Activated CD4-positive, alpha-beta T cell treated with anti-CD3 and anti-CD28 coated beads, Interleukin-2, amount 10 ng/mL, durations not matched to agents 7 days and 5 days (primary cell): ENCODE measurements around the gene NR3C2. TPM values are rescaled to one million over a fixed set of nuclear protein-coding genes. Genes with fewer than 3 reads are reported as not detected.
"Not testable (repeated sequence)": the region's sequence is repeated elsewhere in the genome, so short reads cannot be mapped to it uniquely, and the experiment has no call there.

Experiments used
- CTCF ChIA-PET: fragments of 350-600 bp; sonication (Branson Sonifier 250); formaldehyde crosslinking; loops from one replicate; lab custom pipeline; 2021; ENCODE audit warnings: antibody characterized with exemption; lab: Charles Lee
- POLR2A ChIA-PET: fragments of 350-600 bp; sonication (Branson Sonifier 250); formaldehyde crosslinking; loops from one replicate; lab custom pipeline; 2021; ENCODE audit warnings: antibody characterized with exemption; lab: Charles Lee
- DNase-seq: peaks from one replicate; pipeline ENCODE4 v3.0.0-alpha.2; 2020
- H3K27ac Mint-ChIP-seq: one replicate; pipeline ENCODE4 v1.8.0; 2021; ENCODE audit warnings: mild to moderate bottlenecking, moderate library complexity, mixed read lengths
- H3K27me3 Mint-ChIP-seq: one replicate; pipeline ENCODE4 v1.8.0; 2021; ENCODE audit warnings: mixed read lengths
- H3K36me3 Mint-ChIP-seq: one replicate; pipeline ENCODE4 v1.8.0; 2021; ENCODE audit warnings: low read depth, mixed read lengths
- H3K4me1 Mint-ChIP-seq: one replicate; pipeline ENCODE4 v1.8.0; 2021; ENCODE audit warnings: mixed read lengths
- H3K4me3 Mint-ChIP-seq: one replicate; pipeline ENCODE4 v1.8.0; 2021; ENCODE audit warnings: mild to moderate bottlenecking, moderate library complexity, mixed read lengths
- H3K9me3 Mint-ChIP-seq: one replicate; pipeline ENCODE4 v1.8.0; 2021; ENCODE audit warnings: mixed read lengths
- total RNA-seq, 2 experiments: library from RNA; stranded (reverse); gene quantifications; one replicate each; pipeline ENCODE4 v1.2.3, GENCODE V29; 2021

Gene NR3C2
- total RNA-seq, 2 experiments from 2014 or later, result 4.1 to 5.1 TPM

DNA sequence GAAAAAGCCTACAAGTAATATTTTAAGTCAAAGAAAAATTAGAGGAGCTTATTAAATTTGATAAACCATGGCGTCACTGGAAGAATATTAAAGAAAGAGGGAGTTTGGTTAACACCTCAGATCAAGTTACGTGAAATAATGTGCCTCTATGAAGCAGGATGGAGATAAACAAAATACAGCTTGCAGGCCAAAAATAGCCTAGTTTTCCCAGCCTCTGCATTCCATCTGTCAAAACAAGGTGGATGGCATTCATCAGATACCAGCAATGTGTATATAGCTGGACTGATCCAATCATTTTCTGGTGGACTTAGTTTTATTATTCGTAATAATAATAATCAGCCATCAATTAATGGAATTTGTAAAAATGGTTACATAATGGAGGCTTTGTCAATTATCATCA, 230.7 kb downstream of the NR3C2 start:
- DNase-seq, result no peak
- no peak overlapping the region for H3K4me3 Mint-ChIP-seq
- POLR2A ChIA-PET, result no interaction called here
- H3K27ac Mint-ChIP-seq, result no peak overlapping the region
- H3K9me3 Mint-ChIP-seq, result no peaks in the 10 kb centered on the region
- CTCF ChIA-PET, result interaction anchor here (0.9 to 1.1 kb wide), 3 partner anchors 13 to 87 kb away, joined by 3 read pairs; no protein-coding TSS in a partner anchor
- no peaks in the 10 kb centered on the region for H3K36me3 Mint-ChIP-seq
- H3K27me3 Mint-ChIP-seq, result no peaks in the 10 kb centered on the region
- H3K4me1 Mint-ChIP-seq, result peaks cover 6% of the 10 kb centered on the region

- H3K4me3 Mint-ChIP-seq, result no peak overlapping the region
- no peaks in the 10 kb centered on the region for H3K4me1 Mint-ChIP-seq
- no peaks in the 10 kb centered on the region for H3K36me3 Mint-ChIP-seq
- DNase-seq, result no peak
- no peak overlapping the region for H3K27ac Mint-ChIP-seq
- H3K27me3 Mint-ChIP-seq, result no peaks in the 10 kb centered on the region
- POLR2A ChIA-PET, result no interaction called here
- no peaks in the 10 kb centered on the region for H3K9me3 Mint-ChIP-seq
- CTCF ChIA-PET, result no interaction called here
These were observed 231.6 kb downstream of the NR3C2 start for GRCh38 chr4:148210661-148211060.

DNA sequence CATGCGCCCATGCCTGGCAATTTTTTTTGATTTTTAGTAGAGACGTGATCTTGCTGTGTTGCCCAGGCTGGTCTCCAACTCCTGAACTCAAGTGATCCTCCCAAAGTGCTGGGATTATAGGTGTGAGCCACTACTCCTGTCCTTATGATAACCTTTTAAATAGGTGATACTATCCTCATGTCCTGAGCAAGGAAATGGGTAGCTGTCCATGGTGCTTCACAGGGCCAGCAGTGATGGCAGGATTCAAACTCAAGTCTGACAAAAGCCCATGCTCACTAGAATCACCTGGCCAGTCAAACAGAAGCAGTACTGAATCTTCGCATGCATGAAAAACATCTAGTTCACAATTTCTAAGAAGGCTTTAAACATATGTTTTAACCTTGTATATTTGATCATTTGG, 235.1 kb downstream of the NR3C2 start:
- Mint-ChIP-seq H3K9me3 (no peaks in the 10 kb centered on the region), H3K27me3 (no peaks in the 10 kb centered on the region), H3K36me3 (no peaks in the 10 kb centered on the region), H3K4me3 (no peak overlapping the region), H3K27ac (no peak overlapping the region), H3K4me1 (no peaks in the 10 kb centered on the region)
- ChIA-PET POLR2A (no interaction called here), CTCF (no interaction called here)
- no peak for DNase-seq

GRCh38 chr4:148205476-148205875, 236.7 kb downstream of the NR3C2 start:
- Mint-ChIP-seq H3K27ac (no peak overlapping the region), H3K27me3 (no peaks in the 10 kb centered on the region), H3K9me3 (no peaks in the 10 kb centered on the region), H3K4me1 (no peaks in the 10 kb centered on the region), H3K4me3 (no peak overlapping the region), H3K36me3 (no peaks in the 10 kb centered on the region)
- POLR2A ChIA-PET, result no interaction called here
- DNase-seq, result no peak
- CTCF ChIA-PET, result no interaction called here

- Mint-ChIP-seq H3K4me1 (no peaks in the 10 kb centered on the region), H3K9me3 (no peaks in the 10 kb centered on the region), H3K27ac (no peak overlapping the region), H3K36me3 (no peaks in the 10 kb centered on the region), H3K27me3 (no peaks in the 10 kb centered on the region), H3K4me3 (no peak overlapping the region)
- POLR2A ChIA-PET, result no interaction called here
- no peak for DNase-seq
- CTCF ChIA-PET, result no interaction called here
These were observed 237.3 kb downstream of the NR3C2 start for GRCh38 chr4:148204892-148205291.

DNA sequence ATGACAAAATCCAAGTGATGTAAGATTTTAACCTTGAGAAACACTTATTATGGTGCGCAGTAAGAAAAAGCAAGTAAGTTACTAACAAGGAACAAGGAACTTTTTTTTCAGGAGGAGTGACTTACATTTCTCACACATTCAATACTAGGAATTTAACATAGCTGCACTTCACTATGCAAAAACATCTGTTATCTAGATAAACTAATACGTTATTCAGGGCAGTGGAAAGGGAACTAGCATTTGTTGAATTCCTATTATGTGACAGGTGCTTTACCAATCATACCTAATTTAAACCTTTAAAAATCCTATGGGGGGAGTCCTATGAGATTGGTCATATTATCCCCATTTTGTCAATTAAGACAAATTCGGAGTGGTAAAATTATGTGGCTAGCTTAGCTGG, 238.0 kb downstream of the NR3C2 start:
- POLR2A ChIA-PET, result no interaction called here
- H3K9me3 Mint-ChIP-seq, result no peaks in the 10 kb centered on the region
- DNase-seq, result no peak
- no peaks in the 10 kb centered on the region for H3K4me1 Mint-ChIP-seq
- H3K27me3 Mint-ChIP-seq, result no peaks in the 10 kb centered on the region
- H3K4me3 Mint-ChIP-seq, result no peak overlapping the region
- CTCF ChIA-PET, result no interaction called here
- H3K36me3 Mint-ChIP-seq, result no peaks in the 10 kb centered on the region
- no peak overlapping the region for H3K27ac Mint-ChIP-seq

GRCh38 chr4:148203056-148203898, 238.9 kb downstream of the NR3C2 start:
- ChIA-PET CTCF (no interaction called here), POLR2A (no interaction called here)
- no peaks in the 10 kb centered on the region for H3K36me3 Mint-ChIP-seq
- DNase-seq, result no peak
- no peak overlapping the region for H3K4me3 Mint-ChIP-seq
- H3K27me3 Mint-ChIP-seq, result no peaks in the 10 kb centered on the region
- no peaks in the 10 kb centered on the region for H3K4me1 Mint-ChIP-seq
- H3K9me3 Mint-ChIP-seq, result no peaks in the 10 kb centered on the region
- no peak overlapping the region for H3K27ac Mint-ChIP-seq

DNA sequence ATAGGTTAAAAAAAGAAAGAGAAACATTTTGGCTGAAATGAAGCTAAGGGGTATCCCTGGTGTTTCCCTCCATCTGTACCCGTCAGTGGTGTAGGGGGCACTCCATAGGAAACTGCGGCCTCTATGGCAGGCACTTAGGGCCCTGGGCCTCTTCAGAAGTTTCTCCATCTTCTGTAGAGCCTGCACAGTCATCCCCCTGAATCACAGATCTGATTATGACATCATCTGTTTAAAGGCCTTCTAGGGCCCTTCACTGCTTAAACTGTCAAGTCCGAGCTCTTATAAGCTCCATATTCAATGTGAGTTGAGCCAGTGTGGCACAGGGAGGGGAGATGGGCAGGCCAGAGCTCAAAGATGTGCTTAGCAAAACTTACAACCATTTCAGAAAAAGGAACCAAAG, 241.3 kb downstream of the NR3C2 start:
- ChIA-PET POLR2A (no interaction called here), CTCF (no interaction called here)
- no peaks in the 10 kb centered on the region for H3K27me3 Mint-ChIP-seq
- H3K4me1 Mint-ChIP-seq, result no peaks in the 10 kb centered on the region
- H3K4me3 Mint-ChIP-seq, result no peak overlapping the region
- no peak overlapping the region for H3K27ac Mint-ChIP-seq
- DNase-seq, result no peak
- no peaks in the 10 kb centered on the region for H3K36me3 Mint-ChIP-seq
- H3K9me3 Mint-ChIP-seq, result no peaks in the 10 kb centered on the region

- Mint-ChIP-seq H3K27ac (no peak overlapping the region), H3K4me1 (peaks cover 2% of the 10 kb centered on the region), H3K27me3 (no peaks in the 10 kb centered on the region), H3K9me3 (peaks cover 5% of the 10 kb centered on the region), H3K36me3 (peaks cover 7% of the 10 kb centered on the region), H3K4me3 (no peak overlapping the region)
- no peak for DNase-seq
- ChIA-PET CTCF (no interaction called here), POLR2A (no interaction called here)
These were observed 246.1 kb downstream of the NR3C2 start for GRCh38 chr4:148196164-148196563.

DNA sequence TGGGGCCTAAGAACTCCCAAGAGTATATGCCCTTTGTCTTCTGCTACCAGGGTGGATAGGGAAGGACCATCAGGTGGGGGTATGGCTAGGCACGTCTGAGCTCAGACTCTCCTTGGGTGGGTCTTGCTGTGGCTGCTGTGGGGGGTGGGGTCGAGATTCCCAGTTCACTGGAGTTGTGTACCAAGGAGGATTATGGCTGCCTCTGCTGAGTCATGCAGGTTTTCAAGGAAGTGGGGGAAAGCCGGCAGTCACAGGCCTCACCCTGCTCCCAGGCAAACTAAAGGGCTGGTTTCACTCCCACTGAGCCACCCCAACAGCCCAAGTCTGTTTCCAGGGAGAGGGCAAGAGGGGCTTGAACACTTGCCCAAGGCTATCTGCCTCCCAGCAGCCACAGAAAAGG, 249.7 kb downstream of the NR3C2 start:
- POLR2A ChIA-PET, result no interaction called here
- no peak for DNase-seq
- Mint-ChIP-seq H3K36me3 (peaks cover 7% of the 10 kb centered on the region), H3K4me3 (no peak overlapping the region), H3K27me3 (no peaks in the 10 kb centered on the region), H3K27ac (no peak overlapping the region), H3K4me1 (peaks cover 2% of the 10 kb centered on the region), H3K9me3 (peaks cover 8% of the 10 kb centered on the region)
- CTCF ChIA-PET, result interaction anchor here (0.7 kb wide), 1 partner anchor 102 kb away, joined by 3 read pairs; no protein-coding TSS in a partner anchor

GRCh38 chr4:148187454-148188222, 254.6 kb downstream of the NR3C2 start:
- POLR2A ChIA-PET, H3K36me3 Mint-ChIP-seq, H3K4me3 Mint-ChIP-seq, H3K4me1 Mint-ChIP-seq, CTCF ChIA-PET, H3K27ac Mint-ChIP-seq, DNase-seq, H3K27me3 Mint-ChIP-seq: not testable (repeated sequence)
- H3K9me3 Mint-ChIP-seq, result peaks cover 11% of the 10 kb centered on the region

DNA sequence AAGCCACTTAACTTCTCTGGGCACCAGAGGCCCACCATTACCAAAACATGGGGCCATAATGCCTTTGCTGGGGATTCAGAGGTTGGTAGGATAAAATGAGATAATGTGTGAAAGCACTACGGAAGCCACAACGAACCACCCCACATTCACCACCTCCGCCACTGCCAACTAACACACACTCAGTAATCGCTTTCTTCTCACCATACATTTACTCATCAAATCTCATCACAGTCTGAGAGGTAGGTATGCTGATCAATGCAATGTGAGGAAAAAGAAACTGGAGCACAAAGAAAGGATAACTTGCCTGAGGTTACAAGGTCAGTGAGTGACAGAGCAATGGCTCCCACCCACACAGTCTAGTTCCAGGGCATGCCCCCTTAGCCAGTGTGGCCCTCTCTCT, 257.3 kb downstream of the NR3C2 start:
- no peak for DNase-seq
- Mint-ChIP-seq H3K9me3 (peaks cover 5% of the 10 kb centered on the region), H3K27me3 (no peaks in the 10 kb centered on the region), H3K36me3 (no peaks in the 10 kb centered on the region), H3K27ac (no peak overlapping the region), H3K4me1 (no peaks in the 10 kb centered on the region), H3K4me3 (no peak overlapping the region)
- POLR2A ChIA-PET, result no interaction called here
- CTCF ChIA-PET, result no interaction called here

- DNase-seq, result no peak
- Mint-ChIP-seq H3K36me3 (no peaks in the 10 kb centered on the region), H3K4me3 (no peak overlapping the region), H3K27ac (no peak overlapping the region), H3K27me3 (no peaks in the 10 kb centered on the region), H3K9me3 (peaks cover 3% of the 10 kb centered on the region), H3K4me1 (no peaks in the 10 kb centered on the region)
- CTCF ChIA-PET, result no interaction called here
- POLR2A ChIA-PET, result no interaction called here
These were observed 259.8 kb downstream of the NR3C2 start for GRCh38 chr4:148182230-148182911.
